DMS 273 (cell line): Measurements from ENCODE around the gene RNF150.
A peak's percentile ranks its signal among the peaks of the same experiment; 100 is the strongest.

Source experiments
- DNase-seq: peaks from one replicate; lab custom pipeline; 2025; ENCODE audit not compliant: unreplicated experiment; lab: John Stamatoyannopoulos, UW

RNF150 gene

GRCh38 chr4:140989944-140990343 lies 143.3 kb downstream of the RNF150 start:
- DNase-seq, result no peak

GRCh38 chr4:140986045-140986444 lies 147.2 kb downstream of the RNF150 start:
- DNase-seq, result no peak

- DNase-seq, result no peak
Measured at GRCh38 chr4:140982613-140983340, 150.5 kb downstream of the RNF150 start.

- DNase-seq, result no peak
Measured at GRCh38 chr4:140980426-140981200, 152.7 kb downstream of the RNF150 start.

GRCh38 chr4:140976768-140977167 lies 156.5 kb downstream of the RNF150 start:
- DNase-seq, result no peak

GRCh38 chr4:140971077-140971792 lies 162.0 kb downstream of the RNF150 start:
- no peak for DNase-seq

GRCh38 chr4:140969296-140969695 lies 164.0 kb downstream of the RNF150 start:
- DNase-seq, result no peak

GRCh38 chr4:140968371-140968770 lies 164.9 kb downstream of the RNF150 start:
- no peak for DNase-seq

- no peak for DNase-seq
Measured at GRCh38 chr4:140963883-140964282, 169.4 kb downstream of the RNF150 start.

- DNase-seq, result no peak
Measured at GRCh38 chr4:140955641-140956040, 177.6 kb downstream of the RNF150 start.

GRCh38 chr4:140952717-140953116 lies 180.6 kb downstream of the RNF150 start:
- DNase-seq, result no peak

- no peak for DNase-seq
Measured at GRCh38 chr4:140947506-140947905, 185.8 kb downstream of the RNF150 start.

GRCh38 chr4:140945106-140945505 lies 188.2 kb downstream of the RNF150 start:
- no peak for DNase-seq

- no peak for DNase-seq
Measured at GRCh38 chr4:140944572-140944971, 188.7 kb downstream of the RNF150 start.

GRCh38 chr4:140944199-140944515 lies 189.1 kb downstream of the RNF150 start:
- DNase-seq, result no peak

- DNase-seq, result no peak
Measured at GRCh38 chr4:140943486-140944198, 189.6 kb downstream of the RNF150 start.

GRCh38 chr4:140940589-140940988 lies 192.7 kb downstream of the RNF150 start:
- DNase-seq, result no peak

- no peak for DNase-seq
Measured at GRCh38 chr4:140937866-140938265, 195.4 kb downstream of the RNF150 start.

- peak; percentile 77 for DNase-seq
Measured at GRCh38 chr4:140935254-140935653, 198.0 kb downstream of the RNF150 start.

- DNase-seq, result no peak
Measured at GRCh38 chr4:140932501-140933045, 200.7 kb downstream of the RNF150 start.

GRCh38 chr4:140931911-140932310 lies 201.4 kb downstream of the RNF150 start:
- DNase-seq, result no peak
